Measurements from ENCODE around the gene SGK1.

Gene SGK1

GRCh38 chr6:134324766-134325165 is 6.9 kb upstream of the SGK1 start:
- Histone ChIP-seq H3K27me3 (ENCODE audit: control insufficient read depth, low read length) (peaks cover 6% of the 10 kb centered on the region), H3K9me2 (replicated peaks; ENCODE audit: control insufficient read depth, low read length) (no peaks in the 10 kb centered on the region)
- TF ChIP-seq CTCF (IDR thresholded peaks at IDR 0.05; ENCODE audit: low read depth, low read length, poor library complexity, severe bottlenecking), result no peak
- no peak for TF ChIP-seq EZH2phosphoT487 (IDR thresholded peaks at IDR 0.05; ENCODE audit: borderline replicate concordance, low read length)

GRCh38 chr6:134324141-134324540 is 6.2 kb upstream of the SGK1 start:
- TF ChIP-seq EZH2phosphoT487 (IDR thresholded peaks at IDR 0.05; ENCODE audit: borderline replicate concordance, low read length) (no peak), CTCF (IDR thresholded peaks at IDR 0.05; ENCODE audit: low read depth, low read length, poor library complexity, severe bottlenecking) (no peak)

More at GRCh38 chr6:134324766-134325165, 6.9 kb upstream of the SGK1 start:
- no peaks in the 10 kb centered on the region for H4K20me1 ChIP-seq (ENCODE audit: control insufficient read depth, insufficient read depth, low read depth, low read length)
- H3K4me1 ChIP-seq (ENCODE audit: control insufficient read depth, low read length), result no peaks in the 10 kb centered on the region
- H3K4me2 ChIP-seq (ENCODE audit: low read length), result no peak overlapping the region
- H3K4me3 ChIP-seq (ENCODE audit: low read length), result no peak overlapping the region
- no peak overlapping the region for H3K27ac ChIP-seq (ENCODE audit: low read depth, low read length)
- H3K36me3 ChIP-seq (ENCODE audit: control insufficient read depth, low read length), result no peaks in the 10 kb centered on the region
- no peaks in the 10 kb centered on the region for H3K79me2 ChIP-seq (ENCODE audit: control insufficient read depth, low read length)
- H3F3A ChIP-seq (ENCODE audit: control insufficient read depth, insufficient read depth), result no peaks in the 10 kb centered on the region
- peaks cover 3% of the 10 kb centered on the region; the same call in 1 of the 2 replicates for H3K9me3 ChIP-seq (ENCODE audit: control insufficient read depth, insufficient read depth, low read length)

DNA sequence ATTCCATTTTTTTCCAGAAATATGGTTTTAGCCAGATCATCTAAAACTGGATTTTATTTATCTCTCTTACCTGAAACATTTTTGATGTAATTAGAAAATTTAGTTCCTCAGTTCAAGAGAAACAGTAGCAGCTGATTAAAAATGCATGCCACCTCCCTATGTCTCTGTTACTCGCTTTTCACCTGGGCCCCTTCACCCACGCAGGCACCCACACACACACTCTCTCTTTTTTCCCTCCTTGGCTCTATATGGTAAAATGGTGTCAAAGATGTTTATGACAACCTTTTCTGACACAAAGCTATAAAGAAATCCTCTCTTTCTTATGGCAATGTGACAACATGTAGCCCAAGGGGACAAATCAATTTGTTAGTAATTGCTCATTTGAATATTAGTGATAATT is 5.8 kb upstream of the SGK1 start:
- no peaks in the 10 kb centered on the region for H3K9me2 ChIP-seq (replicated peaks; ENCODE audit: control insufficient read depth, low read length)
- TF ChIP-seq CTCF (IDR thresholded peaks at IDR 0.05; ENCODE audit: low read depth, low read length, poor library complexity, severe bottlenecking) (no peak), EZH2phosphoT487 (IDR thresholded peaks at IDR 0.05; ENCODE audit: borderline replicate concordance, low read length) (no peak)
- no peak overlapping the region for H3K4me3 ChIP-seq (ENCODE audit: low read length)
- H3K9me3 ChIP-seq (ENCODE audit: control insufficient read depth, insufficient read depth, low read length), result peaks cover 4% of the 10 kb centered on the region; the same call in 1 of the 2 replicates
- H3K4me2 ChIP-seq (ENCODE audit: low read length), result no peak overlapping the region
- H4K20me1 ChIP-seq (ENCODE audit: control insufficient read depth, insufficient read depth, low read depth, low read length), result no peaks in the 10 kb centered on the region
- H3K4me1 ChIP-seq (ENCODE audit: control insufficient read depth, low read length), result no peaks in the 10 kb centered on the region
- H3K27me3 ChIP-seq (ENCODE audit: control insufficient read depth, low read length), result peaks cover 11% of the 10 kb centered on the region
- no peaks in the 10 kb centered on the region for H3K79me2 ChIP-seq (ENCODE audit: control insufficient read depth, low read length)
- no peaks in the 10 kb centered on the region for H3F3A ChIP-seq (ENCODE audit: control insufficient read depth, insufficient read depth)
- H3K36me3 ChIP-seq (ENCODE audit: control insufficient read depth, low read length), result no peaks in the 10 kb centered on the region
- no peak overlapping the region for H3K27ac ChIP-seq (ENCODE audit: low read depth, low read length)

More at GRCh38 chr6:134324141-134324540, 6.2 kb upstream of the SGK1 start:
- no peak overlapping the region for H3K27ac ChIP-seq (ENCODE audit: low read depth, low read length)
- no peak overlapping the region for H3K4me3 ChIP-seq (ENCODE audit: low read length)
- no peaks in the 10 kb centered on the region for H3K9me2 ChIP-seq (replicated peaks; ENCODE audit: control insufficient read depth, low read length)
- H3K9me3 ChIP-seq (ENCODE audit: control insufficient read depth, insufficient read depth, low read length), result peaks cover 4% of the 10 kb centered on the region; the same call in 1 of the 2 replicates
- no peaks in the 10 kb centered on the region for H3K4me1 ChIP-seq (ENCODE audit: control insufficient read depth, low read length)
- no peaks in the 10 kb centered on the region for H3F3A ChIP-seq (ENCODE audit: control insufficient read depth, insufficient read depth)
- peaks cover 7% of the 10 kb centered on the region for H3K27me3 ChIP-seq (ENCODE audit: control insufficient read depth, low read length)
- H3K36me3 ChIP-seq (ENCODE audit: control insufficient read depth, low read length), result no peaks in the 10 kb centered on the region
- no peaks in the 10 kb centered on the region for H3K79me2 ChIP-seq (ENCODE audit: control insufficient read depth, low read length)
- no peak overlapping the region for H3K4me2 ChIP-seq (ENCODE audit: low read length)
- no peaks in the 10 kb centered on the region for H4K20me1 ChIP-seq (ENCODE audit: control insufficient read depth, insufficient read depth, low read depth, low read length)

All from DOHH2 (cell line).